ENCODE measurements around the gene LRRC4B.
"Not testable (repeated sequence)": the region's sequence is repeated elsewhere in the genome, so short reads cannot be mapped to it uniquely, and the experiment has no call there.

The LRRC4B gene

DNA sequence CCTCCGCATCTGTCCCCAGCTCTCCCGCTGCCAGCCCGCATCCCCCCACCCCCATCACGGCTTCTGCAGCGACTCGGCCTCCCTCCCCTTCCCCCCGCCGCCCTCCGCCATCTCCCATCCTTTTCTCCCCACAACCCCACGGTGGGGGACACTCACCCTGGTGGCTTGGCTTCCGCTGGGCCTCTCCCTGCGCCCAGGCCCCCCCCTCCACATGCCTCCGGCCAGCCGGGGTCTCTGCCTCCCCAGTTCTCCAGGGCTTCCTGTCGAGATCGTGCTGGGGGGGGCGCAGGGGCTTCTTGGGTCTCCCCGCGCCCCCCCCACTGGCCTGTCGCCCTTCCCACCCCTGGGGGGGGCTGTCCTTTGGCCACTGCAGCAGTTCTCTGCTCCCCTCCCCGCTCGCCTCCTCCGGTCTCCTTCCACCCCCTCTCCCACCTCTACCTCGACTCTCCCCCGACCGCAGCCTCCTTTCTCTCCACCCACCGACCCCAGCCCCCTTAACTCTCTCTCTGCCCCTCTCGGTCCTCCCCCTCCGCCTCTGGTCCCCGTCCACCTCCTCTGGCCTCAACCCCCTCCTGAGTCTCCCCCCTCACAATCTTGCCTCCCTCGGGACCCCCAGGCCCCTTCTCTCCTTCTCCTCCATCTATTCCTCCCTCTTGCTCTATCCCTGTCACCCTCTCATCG, 17.1 kb downstream of the LRRC4B start:
- no peak for DNase-seq

DNA sequence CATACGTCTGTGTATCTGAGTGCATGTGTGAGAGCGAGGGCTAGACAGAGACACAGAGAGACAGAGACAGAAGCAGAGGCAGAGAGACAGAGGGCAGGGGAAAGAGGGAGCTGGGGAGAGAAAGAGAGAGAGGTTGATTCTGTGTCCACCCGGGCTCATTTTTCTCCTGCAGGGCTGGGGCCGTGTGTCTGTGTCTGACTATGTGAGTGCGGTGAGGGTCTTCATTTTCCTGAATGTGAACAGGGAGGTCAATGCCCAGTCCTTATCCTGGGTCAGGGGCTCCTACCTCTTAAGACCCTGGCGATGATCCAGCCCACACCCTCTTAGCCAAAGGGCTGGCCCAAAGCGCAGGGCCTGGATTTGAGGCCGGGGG, 17.7 kb downstream of the LRRC4B start:
- no peak for DNase-seq

DNA sequence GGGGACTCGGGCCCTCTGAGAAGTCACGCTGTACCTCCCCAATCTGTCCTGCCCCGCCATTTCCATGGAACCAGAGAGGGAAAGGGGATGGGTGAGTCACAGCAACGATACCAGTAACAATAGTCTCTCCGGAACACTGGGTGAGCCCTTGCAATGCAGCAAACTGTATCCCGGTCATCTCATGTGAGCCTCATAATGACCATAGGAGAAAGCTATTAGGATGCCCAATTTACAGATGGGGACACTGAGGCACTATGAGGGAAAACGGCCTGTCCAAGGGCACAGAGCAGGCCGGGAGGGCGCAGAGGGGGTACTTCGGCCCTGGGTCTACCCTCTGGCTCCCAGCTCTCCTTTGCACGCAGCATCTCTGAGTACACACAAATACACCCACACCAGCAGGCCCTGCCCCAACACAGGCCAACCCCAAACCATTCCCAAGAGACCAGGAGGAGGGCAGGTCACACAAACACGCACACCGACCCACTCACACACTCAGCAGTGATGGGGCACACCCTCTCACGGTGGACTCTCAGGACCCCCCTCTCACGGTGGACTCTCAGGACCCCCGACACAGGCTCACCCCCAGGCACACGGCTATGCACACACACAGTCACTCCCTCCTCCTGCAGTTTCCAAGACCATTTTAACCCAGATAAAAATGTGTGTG, 18.2 kb downstream of the LRRC4B start:
- no peak for DNase-seq

DNA sequence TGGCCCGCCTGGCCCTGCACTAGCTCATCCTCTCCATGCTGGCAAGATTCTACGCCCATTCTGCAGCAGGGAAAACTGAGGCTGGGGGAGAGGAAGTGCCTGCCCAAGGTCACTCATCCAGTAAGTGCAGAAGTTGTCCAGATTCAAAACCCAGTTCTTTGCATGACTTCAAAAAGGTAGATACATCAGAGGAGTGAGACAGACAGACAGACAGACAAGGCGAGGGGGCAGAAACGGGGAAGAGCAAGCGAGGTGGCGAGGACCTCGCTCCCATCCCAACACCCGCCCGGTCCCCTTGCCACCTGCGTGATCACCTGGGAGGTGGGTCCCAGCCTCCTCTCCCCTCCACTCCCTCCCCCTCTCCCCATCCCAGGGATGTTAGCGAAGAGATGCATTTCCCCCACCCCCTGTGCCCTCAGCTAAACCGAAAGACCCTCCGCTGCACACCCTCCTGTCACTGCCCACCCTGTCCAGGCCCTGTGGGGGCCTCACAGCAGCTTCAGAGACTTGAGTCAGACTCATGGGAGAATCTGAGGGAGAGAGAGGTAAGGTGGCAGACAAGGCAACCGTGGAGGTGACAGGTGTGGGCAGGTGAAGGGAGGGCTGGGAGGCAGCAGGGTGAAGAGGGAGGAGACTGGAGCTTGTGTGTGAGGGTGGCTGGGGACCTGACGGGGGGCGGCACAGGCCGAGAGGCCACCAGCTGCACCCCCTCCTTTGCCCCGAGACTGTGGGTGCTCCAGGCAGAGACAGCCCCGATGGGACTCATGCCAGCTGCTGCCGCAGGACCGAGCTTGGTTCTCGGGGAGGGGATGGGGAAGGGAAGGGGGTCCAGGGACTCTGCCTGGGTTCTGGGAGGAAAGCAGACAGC, 18.9 kb downstream of the LRRC4B start:
- no peak for DNase-seq

DNA sequence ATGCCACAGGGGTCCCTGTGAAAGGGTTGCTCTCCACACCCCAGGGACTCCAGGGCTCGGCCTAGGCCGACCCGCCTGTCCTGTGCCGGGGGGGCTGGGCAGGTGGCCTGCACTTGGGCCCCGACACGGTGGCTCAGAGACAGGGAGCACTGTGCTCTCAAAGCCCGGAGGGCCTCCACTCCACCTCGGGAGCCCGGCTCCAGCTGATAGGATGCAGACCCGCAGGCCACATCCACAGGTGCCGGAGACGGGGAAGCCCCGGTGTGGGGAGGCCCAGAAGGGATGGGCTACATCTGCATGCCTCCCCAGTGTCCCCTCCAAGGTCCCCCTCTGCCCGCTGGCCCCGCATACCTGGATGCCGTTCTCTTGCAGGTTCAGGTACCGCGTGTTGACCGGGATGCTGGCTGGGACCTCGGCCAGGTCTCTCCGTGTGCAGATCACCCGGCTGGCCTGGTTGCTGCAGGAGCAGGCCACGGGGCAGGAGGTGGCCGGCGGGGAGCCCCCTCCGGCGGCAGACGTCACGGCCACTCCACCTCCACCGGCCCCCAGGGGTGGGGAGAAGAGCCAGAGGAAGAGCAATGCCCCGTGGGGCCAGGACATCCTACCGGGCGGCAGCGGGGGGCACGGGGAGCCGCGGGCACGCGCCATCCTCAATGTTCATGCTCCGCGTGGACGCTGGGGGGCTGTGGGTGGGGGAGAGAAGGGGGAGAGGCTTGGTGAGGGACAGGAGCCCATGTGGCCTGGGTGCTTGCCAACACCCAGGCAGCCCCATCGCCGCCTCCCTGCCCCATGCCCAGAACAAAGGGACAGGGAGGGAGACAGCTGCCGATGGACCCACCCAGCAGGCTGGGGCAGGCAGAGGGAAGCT, 19.8 kb downstream of the LRRC4B start:
- DNase-seq: no peak

DNA sequence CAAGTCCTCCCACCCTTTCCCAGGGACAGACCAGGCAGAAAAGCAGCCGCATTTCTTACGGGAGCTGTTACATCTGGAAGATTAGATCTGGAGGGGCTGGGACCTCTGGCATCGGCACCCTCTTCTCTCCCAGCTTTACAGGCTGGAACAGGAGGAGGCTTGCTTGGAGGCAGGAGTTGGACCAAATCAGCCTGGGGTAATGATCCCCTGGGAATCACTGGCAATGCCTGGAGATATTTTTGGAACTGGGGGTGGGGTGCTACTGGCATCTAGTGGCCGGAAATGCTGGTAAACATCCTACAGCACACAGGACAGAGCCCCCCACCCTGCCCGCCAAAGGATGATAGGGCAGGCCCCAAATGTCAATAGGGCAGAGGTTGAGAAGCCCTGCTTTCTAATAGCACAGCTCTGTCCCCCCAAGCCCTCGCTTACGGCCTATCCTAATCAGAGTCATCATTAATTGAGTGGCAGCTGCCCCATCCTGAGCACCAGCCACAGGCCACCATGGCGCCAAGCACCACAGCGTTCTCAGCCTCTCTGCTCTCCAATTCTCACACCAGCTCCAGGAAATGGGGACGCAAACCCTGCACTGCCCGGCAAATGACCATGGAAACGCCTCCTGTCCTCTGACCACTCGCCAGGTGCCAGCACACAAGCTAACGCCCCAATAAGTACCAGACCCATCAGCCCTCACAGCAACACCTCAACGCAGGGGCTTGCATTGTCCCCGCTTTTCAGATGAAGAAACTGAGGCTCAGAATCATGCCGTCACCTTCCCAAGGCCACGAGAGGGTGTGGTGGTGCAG, 20.6 kb downstream of the LRRC4B start:
- DNase-seq: no peak

DNA sequence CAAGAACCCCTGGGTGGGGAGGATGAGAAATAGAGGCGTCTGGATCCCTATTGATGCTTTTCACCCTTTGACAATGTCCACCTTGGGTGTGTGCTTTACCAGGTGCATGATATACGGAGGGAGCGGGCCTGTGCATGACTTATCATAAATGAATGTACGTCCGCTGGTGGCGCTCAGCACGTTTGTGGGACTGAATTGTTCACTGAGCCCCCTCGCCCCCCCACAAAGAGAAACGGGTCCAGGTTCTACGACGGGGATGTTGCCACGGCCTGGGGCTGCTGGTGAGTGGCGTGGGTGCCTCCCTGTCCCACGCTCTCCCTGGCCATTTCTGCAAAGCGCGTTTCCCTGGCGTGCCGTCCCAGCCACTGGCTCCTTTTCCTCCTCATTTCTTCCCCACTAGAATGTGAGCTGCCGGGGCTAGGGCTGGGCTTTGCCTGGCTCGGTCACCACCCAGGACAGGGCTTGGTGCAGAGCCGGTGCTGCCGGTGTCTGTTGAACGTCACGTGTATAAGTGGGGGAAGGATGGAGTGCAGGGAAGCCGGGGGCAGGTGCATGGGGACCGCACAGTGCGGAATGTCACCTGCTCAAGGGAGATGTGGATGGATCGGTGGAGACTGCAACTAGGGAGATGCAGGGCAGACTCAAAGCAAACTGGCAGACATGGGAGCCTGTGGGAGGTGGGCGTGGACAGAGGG, 21.6 kb downstream of the LRRC4B start:
- DNase-seq: no peak

DNA sequence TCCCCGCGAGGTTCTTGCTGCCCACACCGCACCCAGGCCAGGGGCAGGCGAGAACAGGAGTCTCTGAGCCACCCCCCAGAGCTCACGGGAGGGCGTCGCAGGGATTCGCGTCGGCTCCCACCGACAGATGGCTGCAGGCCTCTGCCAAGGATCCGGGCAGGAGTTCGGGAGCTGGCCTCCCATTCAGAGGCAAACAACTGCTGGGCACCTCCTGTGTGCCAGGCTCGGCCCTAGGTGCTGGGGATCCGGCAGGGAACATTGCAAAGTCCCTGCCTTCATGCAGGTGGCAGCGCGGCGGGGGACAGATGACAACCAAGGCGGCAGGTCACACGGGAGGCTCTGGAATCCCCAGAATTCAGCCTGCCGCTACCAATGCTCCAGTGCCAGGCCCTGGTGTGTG, 25.3 kb downstream of the LRRC4B start:
- DNase-seq: no peak

DNA sequence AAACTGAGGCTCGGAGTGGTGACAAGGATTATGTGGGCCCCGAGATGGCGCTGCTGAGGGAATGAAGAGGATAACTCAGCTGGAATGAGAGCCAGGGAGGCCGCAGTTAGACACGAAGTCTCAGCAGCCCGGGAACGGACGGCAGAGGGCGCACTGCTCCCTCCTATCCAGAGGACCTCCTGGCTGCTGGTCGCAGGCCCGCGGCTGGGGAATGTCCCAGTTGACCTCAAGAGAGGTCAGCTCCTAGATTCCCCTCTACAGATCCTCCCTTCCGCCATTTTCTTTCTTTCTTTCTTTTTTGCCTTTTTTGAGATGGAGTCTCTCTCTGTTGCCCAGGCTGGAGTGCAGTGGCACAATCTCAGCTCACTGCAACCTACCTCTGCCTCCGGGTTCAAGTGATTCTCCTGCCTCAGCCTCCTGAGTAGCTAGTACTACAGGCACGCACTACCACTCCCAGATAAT, 30.4 kb downstream of the LRRC4B start:
- DNase-seq: peak; percentile 20

DNA sequence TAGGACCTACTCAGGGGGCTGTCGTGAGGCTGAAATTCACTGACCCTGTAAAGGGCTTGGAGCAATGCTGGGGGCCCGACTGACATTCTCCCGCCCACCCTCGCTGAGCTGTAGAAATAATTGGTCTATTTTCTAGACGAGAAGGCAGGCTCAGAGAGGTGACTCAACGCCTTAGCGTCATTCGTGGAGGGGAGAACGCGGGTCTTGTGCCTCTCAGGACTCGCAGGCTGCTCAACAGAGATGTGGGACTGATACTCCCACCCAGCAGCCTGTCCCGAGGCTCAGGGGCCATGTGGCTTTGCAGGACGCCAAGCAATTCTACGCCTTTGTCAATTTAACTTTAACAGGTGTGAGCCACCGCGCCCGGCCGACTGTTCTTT, 30.9 kb downstream of the LRRC4B start:
- no peak for DNase-seq

DNA sequence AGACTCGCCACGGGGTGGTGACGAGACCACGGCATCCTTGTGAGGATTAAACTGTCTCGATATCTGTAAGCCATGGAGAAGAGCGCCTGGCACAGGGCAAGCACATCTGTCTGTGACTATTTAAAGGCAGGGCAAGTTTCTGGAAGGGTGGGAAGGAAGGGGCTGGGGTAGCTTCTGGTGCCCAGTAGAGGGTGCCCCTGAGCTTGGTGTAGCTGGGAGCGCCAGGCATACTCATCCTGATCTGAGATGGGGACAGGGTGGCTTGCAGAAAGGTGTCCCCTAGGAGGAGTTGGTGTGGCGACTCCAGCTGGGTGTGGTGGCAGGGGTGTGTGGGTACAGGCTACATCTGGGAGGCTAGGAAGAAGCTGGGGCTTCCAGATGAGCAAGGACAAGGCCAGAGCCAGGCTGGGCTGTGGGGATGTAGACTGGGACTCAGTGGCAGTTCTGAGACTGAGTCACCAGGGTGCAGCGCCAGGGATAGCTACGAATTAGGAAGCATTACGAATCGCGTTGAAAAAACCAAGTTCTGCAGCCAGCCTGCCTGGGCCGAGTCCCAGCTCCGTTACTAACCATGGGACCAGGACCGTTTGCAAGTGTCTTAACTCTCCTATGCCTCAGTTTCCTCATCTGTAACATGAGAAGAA, 31.5 kb downstream of the LRRC4B start:
- DNase-seq: no peak

DNA sequence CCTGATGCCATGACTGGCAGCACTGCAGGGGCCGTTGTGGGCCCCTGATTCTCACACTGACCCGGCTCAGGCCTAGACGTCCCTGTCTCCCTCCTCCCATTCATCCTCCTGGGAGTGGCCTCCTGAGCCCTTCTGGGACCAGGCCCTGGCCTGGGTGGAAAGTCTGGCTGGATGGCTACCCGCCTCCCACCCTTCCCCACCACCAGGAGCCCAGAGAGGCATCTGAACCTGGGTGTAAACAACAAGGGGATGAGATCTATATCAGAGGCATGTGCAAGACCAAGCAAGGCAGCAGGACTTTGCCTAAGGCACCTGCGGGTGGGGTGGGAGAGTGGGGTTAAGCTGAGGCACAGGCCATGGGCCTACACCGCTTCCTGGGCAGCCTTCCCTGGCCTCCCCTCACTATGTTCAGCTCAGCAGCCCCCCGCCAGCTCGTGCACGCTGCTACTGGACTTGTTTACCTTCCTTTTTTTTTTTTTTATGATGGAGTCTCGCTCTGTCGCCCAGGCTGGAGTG, 32.5 kb downstream of the LRRC4B start:
- no peak for DNase-seq

DNA sequence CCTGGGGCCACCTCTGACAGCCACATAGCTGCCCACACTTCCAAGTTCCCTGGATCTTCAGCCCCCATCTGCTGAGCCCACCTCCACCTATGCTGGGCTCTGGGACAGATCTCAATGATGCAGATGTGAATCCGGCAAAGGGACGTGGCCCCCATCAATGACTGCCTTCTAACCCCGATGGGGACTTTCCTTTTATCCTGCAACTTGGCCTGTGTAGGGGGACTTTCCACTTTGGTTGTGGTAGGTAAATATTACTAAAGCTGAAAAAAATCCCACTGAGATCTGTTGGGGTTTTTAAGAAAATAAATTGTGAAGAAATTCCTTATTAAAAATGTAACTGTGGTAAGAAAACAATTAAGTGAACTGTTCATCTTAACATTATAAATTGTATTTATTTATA, 33.8 kb downstream of the LRRC4B start:
- no peak for DNase-seq

DNA sequence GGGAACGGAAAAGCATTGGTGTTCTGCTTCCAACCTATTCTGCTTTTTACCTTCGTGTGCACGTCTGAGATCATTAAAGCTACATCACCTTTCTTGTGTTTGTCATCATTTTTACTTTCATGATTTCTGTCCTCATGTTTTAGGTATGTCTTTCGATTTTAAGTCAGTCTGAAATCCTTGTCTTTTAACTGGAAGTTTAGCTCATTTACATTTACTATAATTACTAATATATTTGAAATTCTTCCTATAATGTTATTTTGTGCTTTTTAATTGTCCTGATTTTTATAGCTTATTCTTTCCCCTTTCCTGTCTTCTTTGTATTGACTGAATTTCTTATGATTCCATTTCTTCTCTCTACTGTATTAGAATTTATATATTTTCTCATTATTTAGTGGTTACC, 35.3 kb downstream of the LRRC4B start:
- DNase-seq: no peak

DNA sequence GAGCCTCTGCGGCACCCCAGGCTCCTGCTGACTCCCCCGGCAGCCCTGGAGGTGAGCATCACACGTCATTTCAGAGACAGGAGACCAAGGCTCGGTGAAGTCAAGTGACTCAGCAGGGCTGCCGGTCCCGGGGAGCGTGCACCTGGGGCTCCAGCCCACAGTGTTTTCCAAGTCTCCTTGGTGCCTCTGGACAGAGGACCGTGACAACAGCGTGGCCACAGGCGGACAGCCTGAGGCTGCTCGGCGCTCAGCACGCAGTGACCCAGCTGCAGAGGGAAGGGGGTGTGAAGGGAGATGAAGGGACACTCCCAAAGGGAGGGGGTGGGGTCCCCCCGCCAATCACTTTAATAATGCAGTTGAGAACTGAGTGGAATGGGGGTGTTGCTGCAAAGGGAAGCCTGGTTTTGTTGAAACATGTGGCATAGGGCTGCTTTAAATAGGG, 37.0 kb downstream of the LRRC4B start:
- DNase-seq: no peak

DNA sequence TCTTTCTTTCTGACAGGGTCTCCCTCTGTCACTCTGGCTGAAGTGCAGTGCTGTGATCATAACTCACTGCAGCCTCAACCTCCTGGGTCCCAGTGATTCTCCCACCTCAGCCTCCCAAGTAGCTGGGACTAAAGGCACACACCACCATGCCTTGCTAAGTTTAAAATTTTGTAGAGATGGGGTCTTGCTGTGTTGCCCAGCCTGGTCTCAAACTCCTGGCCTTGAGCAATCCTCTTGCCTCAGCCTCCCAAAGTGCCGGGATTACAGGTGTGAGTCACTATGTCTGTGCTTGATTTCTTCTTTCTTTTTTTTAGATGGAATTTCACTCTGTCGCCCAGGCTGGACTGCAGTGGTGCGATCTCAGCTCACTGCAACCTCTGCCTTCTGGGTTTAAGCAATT, 40.2 kb downstream of the LRRC4B start:
- DNase-seq: not testable (repeated sequence)

DNA sequence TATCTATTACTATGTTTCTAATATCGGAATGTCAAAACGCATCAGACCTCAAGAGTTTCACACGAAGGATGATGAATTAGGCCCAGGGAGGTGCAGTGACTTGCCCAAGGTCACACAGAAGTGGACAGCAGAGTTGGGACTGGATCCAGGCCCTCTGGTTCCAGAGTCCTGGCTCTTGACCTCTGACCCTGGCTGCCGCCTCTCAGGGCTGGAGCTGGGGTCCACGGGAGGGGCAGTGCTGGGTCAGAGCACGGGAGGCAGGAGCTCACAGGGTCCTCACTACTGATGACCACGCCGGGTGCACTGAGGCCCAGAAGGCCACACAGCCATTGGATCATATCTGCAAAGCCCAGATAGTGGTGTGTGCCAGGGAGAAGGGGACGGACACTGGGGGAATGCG, 45.4 kb downstream of the LRRC4B start:
- DNase-seq: no peak

DNA sequence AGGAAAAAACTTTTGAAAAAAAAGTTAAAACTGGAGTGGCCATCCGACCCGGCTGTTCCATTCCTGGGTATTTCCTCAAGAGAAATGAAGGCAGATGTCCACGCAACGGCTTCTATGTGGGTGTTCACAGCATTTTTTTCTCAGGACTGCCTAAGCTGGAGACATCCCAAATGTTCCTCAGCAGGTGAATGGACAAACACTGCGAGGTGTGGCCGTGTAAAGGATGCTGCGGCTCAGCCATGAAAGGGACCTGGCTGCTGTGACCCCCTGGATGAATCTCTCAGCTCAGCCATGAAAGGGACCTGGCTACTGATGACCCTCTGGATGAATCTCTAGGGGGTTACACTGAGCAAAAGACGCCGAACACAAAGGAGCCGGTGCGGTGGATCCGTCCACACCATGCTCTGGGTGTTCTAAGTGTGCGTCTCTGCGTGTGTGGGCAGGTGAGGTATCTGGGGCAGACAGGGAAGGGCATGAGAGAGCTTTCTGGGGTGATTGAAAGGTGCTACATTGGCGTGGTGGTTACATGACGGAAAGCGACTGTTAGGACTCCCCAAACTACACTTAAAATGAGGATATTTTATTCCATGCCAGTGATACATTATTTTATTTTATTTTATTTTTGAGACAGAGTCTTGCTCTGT, 47.3 kb downstream of the LRRC4B start:
- DNase-seq: no peak

DNA sequence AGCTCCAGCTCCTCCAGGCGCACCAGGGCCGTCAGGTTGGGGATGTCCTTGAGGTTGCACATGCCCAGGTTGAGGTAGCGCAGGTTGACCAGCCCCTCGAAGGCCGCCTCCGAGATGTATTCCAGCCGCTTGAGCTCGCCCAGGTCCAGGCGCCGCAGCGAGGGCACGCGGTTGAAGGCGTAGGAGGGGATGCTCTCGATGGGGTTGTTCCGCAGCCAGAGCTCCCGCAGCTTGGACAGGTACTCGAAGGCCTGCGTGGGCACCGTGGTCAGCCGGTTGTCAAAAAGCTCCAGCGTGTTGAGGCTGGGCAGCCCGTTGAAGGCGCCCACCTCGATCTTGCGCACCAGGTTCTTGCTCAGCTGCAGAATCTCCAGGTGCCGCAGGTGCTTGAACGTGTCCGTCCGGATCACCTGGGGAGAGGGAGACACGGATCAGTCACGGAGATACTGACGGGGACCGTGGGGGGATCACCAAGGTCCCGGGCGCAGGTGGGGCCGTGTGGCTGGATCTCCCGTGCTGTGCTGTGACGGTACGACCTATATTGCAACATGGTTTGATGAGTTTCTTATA, 49.1 kb downstream of the LRRC4B start:
- DNase-seq: no peak
